ENCODE results near the gene KNL1.

KNL1 gene

DNA sequence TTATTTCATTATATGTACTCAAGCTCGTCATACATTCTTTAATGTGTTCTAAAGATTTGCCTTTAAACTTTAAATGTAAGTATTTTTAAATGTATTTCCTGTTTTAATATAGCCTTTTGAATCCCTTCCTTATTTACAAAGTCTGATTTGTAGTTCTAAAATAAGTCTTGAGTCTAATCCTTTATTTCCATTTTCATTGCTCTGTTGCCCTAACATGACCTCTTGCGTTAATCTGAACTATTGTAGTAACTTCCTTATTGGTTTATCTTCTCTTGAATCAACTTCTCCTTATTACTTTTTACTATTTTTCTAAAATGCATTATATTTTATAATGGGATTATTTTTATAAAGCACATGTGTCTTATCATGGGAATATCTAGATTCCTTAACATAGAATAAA lies 24.0 kb downstream of the KNL1 start (continued):
- TF ChIP-seq TSHZ2 (CRISPR knock-in tag; IDR thresholded peaks at IDR 0.05) (no peak), ZFP30 (CRISPR knock-in tag; IDR thresholded peaks at IDR 0.05) (no peak)

DNA sequence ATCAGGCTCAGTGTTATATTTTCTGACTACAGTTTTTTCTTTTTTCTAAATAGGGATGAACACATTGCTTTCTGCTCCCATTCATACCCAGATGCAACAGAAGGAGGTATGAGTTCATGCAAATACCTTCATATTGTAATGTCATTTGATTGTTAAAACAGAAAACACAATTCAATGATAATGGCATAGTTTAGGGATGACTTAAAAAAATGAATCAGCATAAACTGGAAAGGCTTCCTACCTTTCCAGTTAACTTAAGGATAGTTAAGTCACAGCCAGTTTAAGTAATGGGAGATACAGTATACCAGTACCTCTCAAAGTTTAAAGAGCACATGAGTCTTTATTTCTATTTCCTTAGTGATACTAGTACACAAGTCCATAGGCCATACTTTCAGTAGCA lies 24.9 kb downstream of the KNL1 start:
- no peak for ATAC-seq
- TF ChIP-seq ZNF8 (CRISPR knock-in tag; IDR thresholded peaks at IDR 0.05) (no peak), GLIS3 (CRISPR knock-in tag; IDR thresholded peaks at IDR 0.05) (no peak), ISL1 (CRISPR knock-in tag; IDR thresholded peaks at IDR 0.05) (no peak), TCF4 (CRISPR knock-in tag; IDR thresholded peaks at IDR 0.05; ENCODE audit: borderline replicate concordance) (no peak), PPARA (CRISPR knock-in tag; IDR thresholded peaks at IDR 0.05; ENCODE audit: borderline replicate concordance) (no peak), OSR1 (CRISPR knock-in tag; IDR thresholded peaks at IDR 0.05) (no peak), ZFP3 (CRISPR knock-in tag; IDR thresholded peaks at IDR 0.05) (no peak), CSDC2 (CRISPR knock-in tag; IDR thresholded peaks at IDR 0.05) (no peak), BACH2 (CRISPR knock-in tag; IDR thresholded peaks at IDR 0.05; ENCODE audit: borderline replicate concordance) (no peak), ZFP30 (CRISPR knock-in tag; IDR thresholded peaks at IDR 0.05) (no peak), RARB (CRISPR knock-in tag; IDR thresholded peaks at IDR 0.05) (no peak), ZC3H10 (CRISPR knock-in tag; IDR thresholded peaks at IDR 0.05) (no peak)
- TF ChIP-seq, protein P1, sequence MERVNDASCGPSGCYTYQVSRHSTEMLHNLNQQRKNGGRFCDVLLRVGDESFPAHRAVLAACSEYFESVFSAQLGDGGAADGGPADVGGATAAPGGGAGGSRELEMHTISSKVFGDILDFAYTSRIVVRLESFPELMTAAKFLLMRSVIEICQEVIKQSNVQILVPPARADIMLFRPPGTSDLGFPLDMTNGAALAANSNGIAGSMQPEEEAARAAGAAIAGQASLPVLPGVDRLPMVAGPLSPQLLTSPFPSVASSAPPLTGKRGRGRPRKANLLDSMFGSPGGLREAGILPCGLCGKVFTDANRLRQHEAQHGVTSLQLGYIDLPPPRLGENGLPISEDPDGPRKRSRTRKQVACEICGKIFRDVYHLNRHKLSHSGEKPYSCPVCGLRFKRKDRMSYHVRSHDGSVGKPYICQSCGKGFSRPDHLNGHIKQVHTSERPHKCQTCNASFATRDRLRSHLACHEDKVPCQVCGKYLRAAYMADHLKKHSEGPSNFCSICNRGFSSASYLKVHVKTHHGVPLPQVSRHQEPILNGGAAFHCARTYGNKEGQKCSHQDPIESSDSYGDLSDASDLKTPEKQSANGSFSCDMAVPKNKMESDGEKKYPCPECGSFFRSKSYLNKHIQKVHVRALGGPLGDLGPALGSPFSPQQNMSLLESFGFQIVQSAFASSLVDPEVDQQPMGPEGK (CRISPR knock-in tag; IDR thresholded peaks at IDR 0.05; ENCODE audit: borderline replicate concordance), result no peak

DNA sequence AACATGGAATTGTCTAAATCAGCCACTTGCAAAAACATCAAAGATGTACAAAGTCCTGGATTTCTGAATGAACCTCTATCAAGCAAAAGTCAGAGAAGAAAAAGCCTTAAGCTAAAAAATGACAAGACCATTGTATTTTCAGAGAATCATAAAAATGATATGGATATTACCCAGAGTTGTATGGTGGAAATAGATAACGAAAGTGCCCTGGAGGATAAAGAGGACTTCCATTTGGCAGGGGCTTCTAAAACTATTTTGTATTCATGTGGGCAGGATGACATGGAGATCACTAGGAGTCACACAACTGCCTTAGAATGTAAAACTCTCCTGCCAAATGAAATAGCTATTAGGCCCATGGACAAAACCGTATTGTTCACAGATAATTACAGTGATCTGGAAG lies 29.3 kb downstream of the KNL1 start:
- no peak for TF ChIP-seq ZFP3 (CRISPR knock-in tag; IDR thresholded peaks at IDR 0.05)
- ATAC-seq, result no peak

- no peak for ATAC-seq
- TF ChIP-seq CREB5 (CRISPR knock-in tag; IDR thresholded peaks at IDR 0.05; ENCODE audit: low read depth) (no peak), ZNF565 (CRISPR knock-in tag; conservative IDR thresholded peaks at IDR 0.05; ENCODE audit: low read depth) (no peak), ARNTL (CRISPR knock-in tag; IDR thresholded peaks at IDR 0.05; ENCODE audit: borderline replicate concordance, low read depth) (no peak), TCF4 (CRISPR knock-in tag; IDR thresholded peaks at IDR 0.05; ENCODE audit: borderline replicate concordance) (no peak), ZNF8 (CRISPR knock-in tag; IDR thresholded peaks at IDR 0.05) (no peak), GLIS3 (CRISPR knock-in tag; IDR thresholded peaks at IDR 0.05) (no peak), TOX (CRISPR knock-in tag; IDR thresholded peaks at IDR 0.05; ENCODE audit: borderline replicate concordance) (no peak), ZNF70 (CRISPR knock-in tag; IDR thresholded peaks at IDR 0.05) (no peak), ZFP30 (CRISPR knock-in tag; IDR thresholded peaks at IDR 0.05) (no peak)
Observed at GRCh38 chr15:40630313-40630712, 36.3 kb downstream of the KNL1 start.

- no peak for ATAC-seq
- TF ChIP-seq SNAI2 (CRISPR knock-in tag; IDR thresholded peaks at IDR 0.05) (no peak), ZNF8 (CRISPR knock-in tag; IDR thresholded peaks at IDR 0.05) (no peak), TOX (CRISPR knock-in tag; IDR thresholded peaks at IDR 0.05; ENCODE audit: borderline replicate concordance) (no peak), CREB5 (CRISPR knock-in tag; IDR thresholded peaks at IDR 0.05; ENCODE audit: low read depth) (no peak), BACH2 (CRISPR knock-in tag; IDR thresholded peaks at IDR 0.05; ENCODE audit: borderline replicate concordance) (no peak), ZFP3 (CRISPR knock-in tag; IDR thresholded peaks at IDR 0.05) (no peak), RARB (CRISPR knock-in tag; IDR thresholded peaks at IDR 0.05) (no peak), ARNTL (CRISPR knock-in tag; IDR thresholded peaks at IDR 0.05; ENCODE audit: borderline replicate concordance, low read depth) (no peak), OSR1 (CRISPR knock-in tag; IDR thresholded peaks at IDR 0.05) (no peak), CSDC2 (CRISPR knock-in tag; IDR thresholded peaks at IDR 0.05) (no peak)
Observed at GRCh38 chr15:40633178-40633577, 39.1 kb downstream of the KNL1 start.

Data from SK-N-SH treated with all-trans-retinoic acid at 6 μM for 48 hours (cell line).